ENCODE data around the gene ACTRT2.

- TF ChIP-seq, protein P1, sequence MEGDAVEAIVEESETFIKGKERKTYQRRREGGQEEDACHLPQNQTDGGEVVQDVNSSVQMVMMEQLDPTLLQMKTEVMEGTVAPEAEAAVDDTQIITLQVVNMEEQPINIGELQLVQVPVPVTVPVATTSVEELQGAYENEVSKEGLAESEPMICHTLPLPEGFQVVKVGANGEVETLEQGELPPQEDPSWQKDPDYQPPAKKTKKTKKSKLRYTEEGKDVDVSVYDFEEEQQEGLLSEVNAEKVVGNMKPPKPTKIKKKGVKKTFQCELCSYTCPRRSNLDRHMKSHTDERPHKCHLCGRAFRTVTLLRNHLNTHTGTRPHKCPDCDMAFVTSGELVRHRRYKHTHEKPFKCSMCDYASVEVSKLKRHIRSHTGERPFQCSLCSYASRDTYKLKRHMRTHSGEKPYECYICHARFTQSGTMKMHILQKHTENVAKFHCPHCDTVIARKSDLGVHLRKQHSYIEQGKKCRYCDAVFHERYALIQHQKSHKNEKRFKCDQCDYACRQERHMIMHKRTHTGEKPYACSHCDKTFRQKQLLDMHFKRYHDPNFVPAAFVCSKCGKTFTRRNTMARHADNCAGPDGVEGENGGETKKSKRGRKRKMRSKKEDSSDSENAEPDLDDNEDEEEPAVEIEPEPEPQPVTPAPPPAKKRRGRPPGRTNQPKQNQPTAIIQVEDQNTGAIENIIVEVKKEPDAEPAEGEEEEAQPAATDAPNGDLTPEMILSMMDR (IDR thresholded peaks at IDR 0.05): no peak
- TF ChIP-seq EZH2 (IDR thresholded peaks at IDR 0.05; ENCODE audit: borderline replicate concordance, insufficient read depth, low read depth, low read length, poor library complexity, severe bottlenecking): no peak
These were observed 43.1 kb downstream of the ACTRT2 start for GRCh38 chr1:3064296-3064850.
